LNCaP clone FGC (cell line): ENCODE data around the gene CR1.
"Not testable (repeated sequence)": the region's sequence is repeated elsewhere in the genome, so short reads cannot be mapped to it uniquely, and the experiment has no call there.

Experiments used
- DNase-seq: peaks from one replicate; pipeline ENCODE4 v3.0.0-alpha.2; 2011; ENCODE audit warnings: low read depth
- H3K4me3 ChIP-seq: 2 replicates; pipeline ENCODE4 v1.5.1; 2011; ENCODE audit warnings: mild to moderate bottlenecking, low read depth, low read length, control low read depth
- TF ChIP-seq, protein P1 (sequence below): IDR thresholded peaks from 2 replicates; pipeline ENCODE4 v1.5.1; 2012; ENCODE audit warnings: mild to moderate bottlenecking; ENCODE audit not compliant: control insufficient read depth, insufficient read depth; ENCODE audit errors: extremely low read depth

Gene CR1

DNA sequence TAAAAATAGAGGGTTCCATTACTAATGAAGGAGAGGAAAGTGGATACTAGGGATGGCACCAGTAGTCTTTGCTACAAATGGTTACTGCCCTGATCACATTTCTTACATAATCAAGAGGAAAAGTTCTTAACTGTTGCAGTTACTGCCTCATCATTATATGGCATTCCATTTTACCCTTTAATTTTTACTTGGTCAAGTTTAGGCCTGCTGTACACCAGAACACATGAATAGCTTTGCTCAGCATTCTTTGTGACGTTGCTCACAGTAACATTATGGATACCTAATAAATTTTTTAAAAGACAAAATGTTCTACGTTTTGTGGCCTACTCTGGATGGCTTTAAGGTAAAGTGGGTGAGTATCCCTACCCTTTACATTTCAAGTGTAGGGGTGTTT is 110.4 kb downstream of the CR1 start:
- H3K4me3 ChIP-seq, result no peak overlapping the region
- TF ChIP-seq, protein P1, sequence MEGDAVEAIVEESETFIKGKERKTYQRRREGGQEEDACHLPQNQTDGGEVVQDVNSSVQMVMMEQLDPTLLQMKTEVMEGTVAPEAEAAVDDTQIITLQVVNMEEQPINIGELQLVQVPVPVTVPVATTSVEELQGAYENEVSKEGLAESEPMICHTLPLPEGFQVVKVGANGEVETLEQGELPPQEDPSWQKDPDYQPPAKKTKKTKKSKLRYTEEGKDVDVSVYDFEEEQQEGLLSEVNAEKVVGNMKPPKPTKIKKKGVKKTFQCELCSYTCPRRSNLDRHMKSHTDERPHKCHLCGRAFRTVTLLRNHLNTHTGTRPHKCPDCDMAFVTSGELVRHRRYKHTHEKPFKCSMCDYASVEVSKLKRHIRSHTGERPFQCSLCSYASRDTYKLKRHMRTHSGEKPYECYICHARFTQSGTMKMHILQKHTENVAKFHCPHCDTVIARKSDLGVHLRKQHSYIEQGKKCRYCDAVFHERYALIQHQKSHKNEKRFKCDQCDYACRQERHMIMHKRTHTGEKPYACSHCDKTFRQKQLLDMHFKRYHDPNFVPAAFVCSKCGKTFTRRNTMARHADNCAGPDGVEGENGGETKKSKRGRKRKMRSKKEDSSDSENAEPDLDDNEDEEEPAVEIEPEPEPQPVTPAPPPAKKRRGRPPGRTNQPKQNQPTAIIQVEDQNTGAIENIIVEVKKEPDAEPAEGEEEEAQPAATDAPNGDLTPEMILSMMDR, result no peak
- DNase-seq, result no peak

DNA sequence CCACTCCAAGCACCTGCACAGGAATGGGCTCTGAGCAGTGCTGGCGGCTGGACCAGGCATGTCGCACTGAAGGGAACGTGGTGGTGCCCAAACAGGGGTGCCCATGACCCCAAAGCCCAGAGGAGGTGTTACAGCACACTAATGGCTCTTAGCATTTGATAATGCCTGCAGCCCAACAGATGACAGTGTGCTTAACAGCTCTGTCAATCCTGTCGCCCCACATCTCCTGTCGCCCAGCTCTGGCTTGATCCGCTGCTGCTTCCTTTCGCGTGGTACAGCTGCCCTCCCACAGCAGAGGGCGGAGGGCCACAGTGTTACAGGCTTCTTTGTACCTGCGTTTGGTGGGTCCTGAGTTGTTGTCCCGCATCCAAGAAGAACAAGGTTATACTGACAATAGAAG is 116.8 kb downstream of the CR1 start:
- no peak for DNase-seq
- no peak overlapping the region for H3K4me3 ChIP-seq
- TF ChIP-seq, protein P1, result no peak

DNA sequence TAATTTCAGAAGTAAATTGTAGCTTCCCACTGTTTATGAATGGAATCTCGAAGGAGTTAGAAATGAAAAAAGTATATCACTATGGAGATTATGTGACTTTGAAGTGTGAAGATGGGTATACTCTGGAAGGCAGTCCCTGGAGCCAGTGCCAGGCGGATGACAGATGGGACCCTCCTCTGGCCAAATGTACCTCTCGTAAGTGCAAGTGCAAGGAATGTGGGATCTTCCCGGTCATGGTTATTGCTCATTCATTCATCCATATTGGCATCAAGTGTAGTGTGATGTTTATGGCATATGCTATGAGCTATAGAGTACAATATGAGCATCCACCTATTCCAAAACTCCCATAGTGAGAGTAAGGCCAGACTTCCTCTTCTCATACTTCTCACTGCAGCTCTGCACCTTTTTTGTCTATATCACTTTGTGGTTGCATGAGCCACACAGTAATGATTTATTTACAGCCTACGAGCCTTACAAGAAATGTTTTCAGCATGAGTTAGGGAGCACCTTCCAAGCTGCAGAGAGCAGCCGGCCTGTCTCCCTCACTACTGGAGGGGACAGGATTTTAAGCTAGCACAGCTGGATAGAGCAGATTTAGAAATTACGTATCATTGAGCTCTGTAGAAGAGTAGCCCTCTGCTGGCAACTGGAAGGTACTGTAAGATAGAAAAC is 124.0 kb downstream of the CR1 start:
- TF ChIP-seq, protein P1, result peak; percentile 61
- no peak overlapping the region for H3K4me3 ChIP-seq
- DNase-seq, result peak; percentile 7

GRCh38 chr1:207620543-207620893 is 124.6 kb downstream of the CR1 start:
- TF ChIP-seq, protein P1, result no peak
- DNase-seq, result no peak
- H3K4me3 ChIP-seq, result no peak overlapping the region

DNA sequence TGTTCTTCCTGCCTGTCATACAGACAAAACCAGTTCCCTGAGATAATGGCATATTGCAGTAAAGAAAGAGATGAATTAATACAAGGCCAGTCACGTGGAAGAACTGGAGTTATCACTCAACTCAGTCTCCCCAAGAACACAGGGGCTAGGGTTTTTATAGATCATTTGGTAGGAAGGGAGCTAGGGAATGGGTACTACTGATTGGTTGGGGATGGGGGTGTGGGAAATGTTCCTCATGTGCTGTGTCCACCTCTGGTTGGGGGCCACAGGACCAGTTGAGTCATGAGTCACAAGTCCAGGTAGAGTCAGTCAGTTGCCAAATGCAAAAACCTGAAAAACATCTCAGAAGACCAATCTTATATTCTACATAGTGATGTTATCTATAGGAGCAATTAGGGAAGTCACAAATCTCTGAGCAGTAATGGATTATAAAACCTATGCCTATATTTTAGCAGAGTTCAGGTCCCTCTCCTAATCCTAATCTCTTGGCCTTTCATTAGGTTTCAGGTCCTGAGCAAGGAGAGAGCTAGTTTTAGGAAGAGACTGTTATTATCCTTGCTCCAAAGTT is 129.6 kb downstream of the CR1 start:
- DNase-seq, H3K4me3 ChIP-seq: not testable (repeated sequence)

DNA sequence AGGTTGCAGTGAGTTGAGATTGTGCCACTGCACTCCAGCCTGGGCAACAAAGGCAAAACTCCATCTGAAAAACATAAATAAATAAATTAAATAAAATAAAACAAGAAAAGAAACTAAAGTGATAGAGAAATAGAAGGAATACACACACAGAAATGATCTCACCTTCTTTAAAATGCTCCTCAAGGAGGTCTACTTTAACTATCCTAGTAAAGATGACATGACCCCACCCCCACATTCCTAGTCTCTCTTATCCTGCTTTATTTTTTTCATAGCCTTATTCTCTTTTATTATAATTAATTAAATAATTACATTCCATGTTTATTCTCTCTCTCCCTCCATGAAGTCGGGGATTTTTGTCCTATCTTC is 131.0 kb downstream of the CR1 start:
- TF ChIP-seq, protein P1, result no peak
- no peak for DNase-seq
- no peak overlapping the region for H3K4me3 ChIP-seq

GRCh38 chr1:207627496-207627895 is 131.5 kb downstream of the CR1 start:
- H3K4me3 ChIP-seq, result no peak overlapping the region
- no peak for DNase-seq
- TF ChIP-seq, protein P1, result no peak
